Measurements from ENCODE around the gene ALPP. TPM values are rescaled to one million over a fixed set of nuclear protein-coding genes. Genes with fewer than 3 reads are reported as not detected.

The ALPP gene
- total RNA-seq, 1 donor from 2014 or later, result not detected

DNA sequence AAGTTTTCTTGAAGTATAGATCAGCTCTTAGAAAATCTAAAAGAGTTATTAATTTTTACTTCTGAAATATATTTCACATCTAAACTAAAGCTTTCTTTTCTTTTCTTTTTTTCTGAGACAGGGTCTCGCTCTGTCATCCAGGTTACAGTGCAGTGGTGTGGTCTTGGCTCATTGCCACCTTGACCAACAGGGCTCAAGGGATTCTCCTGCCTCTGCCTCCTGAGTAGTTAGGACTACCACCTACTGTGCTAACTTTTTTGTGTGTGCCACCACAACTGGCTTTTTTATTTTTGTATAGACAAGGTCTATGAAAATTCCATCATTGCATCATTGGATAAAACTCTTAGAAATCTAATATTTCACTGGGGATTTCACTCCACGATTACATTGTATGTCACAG lies 18.1 kb downstream of the ALPP start:
- no peaks in the 10 kb centered on the region for H3K36me3 Mint-ChIP-seq (ENCODE audit: unreplicated experiment)
- no peak overlapping the region for H3K4me3 Mint-ChIP-seq (ENCODE audit: unreplicated experiment)
- no peak for DNase-seq (ENCODE audit: extremely low spot score, unreplicated experiment)
- peaks cover 21% of the 10 kb centered on the region for H3K4me1 Mint-ChIP-seq (ENCODE audit: unreplicated experiment)
- TF ChIP-seq, protein P1, sequence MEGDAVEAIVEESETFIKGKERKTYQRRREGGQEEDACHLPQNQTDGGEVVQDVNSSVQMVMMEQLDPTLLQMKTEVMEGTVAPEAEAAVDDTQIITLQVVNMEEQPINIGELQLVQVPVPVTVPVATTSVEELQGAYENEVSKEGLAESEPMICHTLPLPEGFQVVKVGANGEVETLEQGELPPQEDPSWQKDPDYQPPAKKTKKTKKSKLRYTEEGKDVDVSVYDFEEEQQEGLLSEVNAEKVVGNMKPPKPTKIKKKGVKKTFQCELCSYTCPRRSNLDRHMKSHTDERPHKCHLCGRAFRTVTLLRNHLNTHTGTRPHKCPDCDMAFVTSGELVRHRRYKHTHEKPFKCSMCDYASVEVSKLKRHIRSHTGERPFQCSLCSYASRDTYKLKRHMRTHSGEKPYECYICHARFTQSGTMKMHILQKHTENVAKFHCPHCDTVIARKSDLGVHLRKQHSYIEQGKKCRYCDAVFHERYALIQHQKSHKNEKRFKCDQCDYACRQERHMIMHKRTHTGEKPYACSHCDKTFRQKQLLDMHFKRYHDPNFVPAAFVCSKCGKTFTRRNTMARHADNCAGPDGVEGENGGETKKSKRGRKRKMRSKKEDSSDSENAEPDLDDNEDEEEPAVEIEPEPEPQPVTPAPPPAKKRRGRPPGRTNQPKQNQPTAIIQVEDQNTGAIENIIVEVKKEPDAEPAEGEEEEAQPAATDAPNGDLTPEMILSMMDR (IDR thresholded peaks at IDR 0.05), result no peak
- H3K9me3 Mint-ChIP-seq (ENCODE audit: unreplicated experiment), result no peaks in the 10 kb centered on the region
- no peak overlapping the region for H3K27ac Mint-ChIP-seq (ENCODE audit: unreplicated experiment)
- peaks cover 4% of the 10 kb centered on the region for H3K27me3 Mint-ChIP-seq (ENCODE audit: unreplicated experiment)

DNA sequence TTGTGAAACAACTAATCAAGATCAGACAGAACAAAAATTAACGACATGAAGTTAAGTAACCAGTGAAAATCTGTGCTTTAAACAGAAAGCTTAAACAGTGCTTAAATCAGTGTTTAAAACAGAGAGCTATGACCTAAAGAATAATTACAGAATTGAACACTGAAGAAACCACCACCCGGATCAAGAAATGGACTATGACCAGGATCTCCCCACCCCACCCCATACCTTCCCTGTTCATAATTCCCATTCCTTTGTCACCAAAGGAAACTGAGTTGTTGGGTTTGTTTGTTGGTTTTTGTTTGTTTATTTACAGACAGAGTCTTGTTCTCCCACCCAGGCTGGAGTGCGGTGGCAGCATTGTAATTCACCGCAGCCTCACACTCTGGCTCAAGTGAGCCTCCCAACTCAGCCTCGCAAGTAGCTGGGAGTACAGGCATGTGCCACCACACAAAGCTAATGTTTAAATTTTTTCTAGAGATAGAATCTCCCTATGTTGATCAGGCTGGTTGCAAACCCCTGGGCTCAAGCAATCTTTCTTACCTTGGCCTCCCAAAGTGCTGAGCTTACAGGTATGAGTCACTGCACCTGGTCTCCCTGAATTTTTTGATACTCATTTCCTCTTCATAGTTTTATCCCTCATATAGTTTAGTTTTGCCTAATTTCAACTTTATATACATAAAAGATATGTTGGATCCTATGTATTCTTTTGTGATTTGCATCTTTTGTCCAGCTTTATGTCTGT lies 19.9 kb downstream of the ALPP start:
- Mint-ChIP-seq H3K4me3 (ENCODE audit: unreplicated experiment) (no peak overlapping the region), H3K4me1 (ENCODE audit: unreplicated experiment) (peaks cover 21% of the 10 kb centered on the region), H3K27me3 (ENCODE audit: unreplicated experiment) (peaks cover 4% of the 10 kb centered on the region), H3K36me3 (ENCODE audit: unreplicated experiment) (no peaks in the 10 kb centered on the region), H3K9me3 (ENCODE audit: unreplicated experiment) (no peaks in the 10 kb centered on the region), H3K27ac (ENCODE audit: unreplicated experiment) (no peak overlapping the region)
- TF ChIP-seq, protein P1 (IDR thresholded peaks at IDR 0.05), result no peak
- DNase-seq (ENCODE audit: extremely low spot score, unreplicated experiment), result no peak

DNA sequence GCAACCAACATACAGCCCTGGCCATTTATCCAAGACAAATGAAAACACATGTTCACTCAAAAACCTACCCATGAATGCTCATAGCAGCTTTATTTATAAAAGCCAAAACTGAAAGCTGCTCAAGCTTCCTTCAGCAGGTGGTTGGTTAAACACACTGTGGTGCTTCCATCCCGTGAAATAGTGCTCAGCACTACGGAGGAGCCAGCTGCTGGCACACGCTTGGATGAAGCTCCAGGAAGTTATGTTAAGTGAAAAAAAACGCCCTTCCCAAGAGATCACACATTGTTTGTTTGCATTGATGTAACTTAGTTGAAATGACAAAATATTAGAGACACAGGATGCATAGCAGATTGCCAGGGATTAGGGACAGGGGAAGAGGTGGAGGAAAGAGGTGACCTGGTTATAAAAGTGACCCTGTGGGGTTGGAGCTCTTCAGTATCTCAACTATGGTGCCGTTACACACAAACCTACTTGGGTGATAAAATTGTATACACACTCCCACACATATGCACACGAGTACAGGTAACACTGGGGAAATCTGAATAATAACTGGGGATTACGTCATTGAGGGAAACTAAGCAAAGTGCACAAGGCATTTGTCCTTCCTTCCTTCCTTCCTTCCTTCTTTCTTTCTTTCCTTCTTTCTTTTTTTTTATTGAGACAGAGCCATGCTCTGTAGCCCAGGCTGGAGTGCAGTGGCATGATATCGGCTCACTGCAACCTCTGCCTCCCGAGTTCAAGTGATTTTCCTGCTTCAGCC lies 21.9 kb downstream of the ALPP start:
- TF ChIP-seq, protein P1 (IDR thresholded peaks at IDR 0.05), result no peak
- Mint-ChIP-seq H3K27me3 (ENCODE audit: unreplicated experiment) (peaks cover 6% of the 10 kb centered on the region), H3K27ac (ENCODE audit: unreplicated experiment) (no peak overlapping the region), H3K36me3 (ENCODE audit: unreplicated experiment) (no peaks in the 10 kb centered on the region), H3K9me3 (ENCODE audit: unreplicated experiment) (no peaks in the 10 kb centered on the region), H3K4me3 (ENCODE audit: unreplicated experiment) (no peak overlapping the region), H3K4me1 (ENCODE audit: unreplicated experiment) (peaks cover 23% of the 10 kb centered on the region)
- DNase-seq (ENCODE audit: extremely low spot score, unreplicated experiment), result no peak

DNA sequence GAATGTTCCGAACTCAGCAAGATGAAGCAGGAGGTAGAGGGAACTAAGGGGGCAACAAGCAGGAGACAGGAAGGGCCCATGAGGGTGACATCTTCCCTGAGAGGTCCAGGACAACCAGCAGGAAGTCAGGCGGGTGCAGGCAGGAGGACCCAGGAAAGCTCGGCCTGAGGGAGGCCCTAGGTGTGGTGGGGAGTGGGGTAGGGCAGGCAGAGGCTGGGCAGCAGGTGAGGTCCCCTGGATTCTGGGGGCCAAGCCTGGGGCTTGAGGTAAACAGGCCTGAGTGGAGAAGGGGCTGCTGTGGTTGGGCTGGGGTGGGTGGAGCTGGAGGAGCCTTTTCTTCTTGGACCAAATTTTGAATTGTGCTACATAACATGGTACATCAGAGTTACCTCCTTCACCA lies 24.0 kb downstream of the ALPP start:
- Mint-ChIP-seq H3K27ac (ENCODE audit: unreplicated experiment) (no peak overlapping the region), H3K36me3 (ENCODE audit: unreplicated experiment) (no peaks in the 10 kb centered on the region), H3K27me3 (ENCODE audit: unreplicated experiment) (peaks cover 6% of the 10 kb centered on the region), H3K9me3 (ENCODE audit: unreplicated experiment) (no peaks in the 10 kb centered on the region), H3K4me3 (ENCODE audit: unreplicated experiment) (no peak overlapping the region), H3K4me1 (ENCODE audit: unreplicated experiment) (peaks cover 15% of the 10 kb centered on the region)
- DNase-seq (ENCODE audit: extremely low spot score, unreplicated experiment), result no peak
- TF ChIP-seq, protein P1 (IDR thresholded peaks at IDR 0.05), result no peak

DNA sequence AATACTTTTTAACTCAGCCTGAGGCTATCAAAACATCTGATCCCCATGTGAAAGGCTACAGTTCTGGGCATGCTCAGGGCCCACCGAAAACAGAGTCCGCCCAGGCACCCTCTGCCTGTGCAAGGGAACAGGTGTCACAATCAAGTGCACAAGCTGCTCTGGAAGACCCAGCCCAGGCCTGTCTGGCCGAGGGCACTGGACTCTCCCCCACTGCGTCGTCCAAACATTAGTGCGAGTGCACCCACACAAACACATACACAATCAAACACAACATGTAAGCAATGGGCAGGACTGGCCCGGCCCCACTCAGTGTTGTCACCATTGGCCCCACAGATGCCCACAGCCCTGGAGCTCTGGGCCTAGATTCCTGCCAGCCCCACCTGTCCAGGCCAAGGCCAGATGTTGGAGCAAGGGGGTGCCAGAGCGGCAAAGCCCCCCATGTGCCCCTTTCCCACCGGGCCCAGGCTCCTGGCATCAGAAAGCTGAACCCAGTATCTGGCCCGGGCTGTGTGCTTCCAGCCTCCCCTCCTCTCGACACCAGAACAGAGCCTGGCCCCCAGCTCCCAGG lies 27.5 kb downstream of the ALPP start:
- peaks cover 7% of the 10 kb centered on the region for H3K27me3 Mint-ChIP-seq (ENCODE audit: unreplicated experiment)
- H3K4me1 Mint-ChIP-seq (ENCODE audit: unreplicated experiment), result peaks cover 2% of the 10 kb centered on the region
- no peaks in the 10 kb centered on the region for H3K9me3 Mint-ChIP-seq (ENCODE audit: unreplicated experiment)
- TF ChIP-seq, protein P1 (IDR thresholded peaks at IDR 0.05), result no peak
- H3K4me3 Mint-ChIP-seq (ENCODE audit: unreplicated experiment), result no peak overlapping the region
- DNase-seq (ENCODE audit: extremely low spot score, unreplicated experiment), result no peak
- H3K27ac Mint-ChIP-seq (ENCODE audit: unreplicated experiment), result no peak overlapping the region
- H3K36me3 Mint-ChIP-seq (ENCODE audit: unreplicated experiment), result no peaks in the 10 kb centered on the region

Measured in osteocyte (in vitro differentiated cells).